Mucosa of descending colon (tissue), 3 donors: ENCODE results near the gene HARBI1. TPM values are rescaled to one million over a fixed set of nuclear protein-coding genes. Genes with fewer than 3 reads are reported as not detected.

Experiments
- ATAC-seq: fragments of 200-7000 bp; cut with Tn5 transposase; one replicate; pipeline ENCODE4 v1.9.1; 2020; ENCODE audit warnings: mild to moderate bottlenecking, moderate library complexity
- DNase-seq, 3 donors: peaks; one replicate each; pipeline ENCODE4 v3.0.0-alpha.2; 2020
- H3K36me3 ChIP-seq: fragments of 200-600 bp; one replicate; pipeline ENCODE4 v1.8.0; 2021; ENCODE audit warnings: low read depth, mild to moderate bottlenecking
- H3K4me1 ChIP-seq: fragments of 200-600 bp; one replicate; pipeline ENCODE4 v1.8.0; 2021; ENCODE audit warnings: low read depth, mild to moderate bottlenecking
- H3K4me3 ChIP-seq: fragments of 200-600 bp; one replicate; pipeline ENCODE4 v1.8.0; 2021; ENCODE audit warnings: mild to moderate bottlenecking
- H3K9me3 ChIP-seq: fragments of 200-600 bp; one replicate; pipeline ENCODE4 v1.8.0; 2021; ENCODE audit warnings: mild to moderate bottlenecking
- CTCF ChIP-seq: fragments of 200-600 bp; IDR thresholded peaks from one replicate; pipeline ENCODE4 v1.8.0; 2022; ENCODE audit warnings: antibody characterized with exemption, mild to moderate bottlenecking
- intact Hi-C, 2 donors: fragments of 100-400 bp; cut with DNase I in 1 of 2; cut with micrococcal nuclease in 1 of 2; formaldehyde crosslinking; loops; one replicate each; pipeline versions ENCODE4 v1.11.0 to v1.11.1; 2022; cut with DNase I, micrococcal nuclease
- total RNA-seq, 3 donors: library from RNA; stranded (reverse); fragmentation: NEBNext Ultra II Directional in 2 of 3; extraction: Animal tissue kit (Norgen Biotek cat#: 25700) in 2 of 3; gene quantifications; one replicate each; pipeline versions ENCODE4 v1.2.1 to v1.2.4, GENCODE V29; 2021 to 2023
- donor health status: DM: no; HTN: no; CAD: no; lungs with moderate emphysema.
- donor health status: DM: no; HTN: no; CAD: no.
- donor health status: DM: no; HTN: yes; CAD: no.

Gene HARBI1
- total RNA-seq, 3 donors from 2014 or later, result 4.5 to 6.0 (median 5.7) TPM

GRCh38 chr11:46662366-46662765, 45.3 kb upstream of the HARBI1 start:
- Histone ChIP-seq H3K4me1 (no peaks in the 10 kb centered on the region), H3K36me3 (peaks cover 5% of the 10 kb centered on the region), H3K9me3 (no peaks in the 10 kb centered on the region), H3K4me3 (no peak overlapping the region)
- no peak for ATAC-seq
- intact Hi-C loops, result no loop called here
- DNase-seq, result no peak
- no peak for TF ChIP-seq CTCF

- DNase-seq (no peak), ATAC-seq (no peak)
- no peaks in the 10 kb centered on the region for H3K4me1 ChIP-seq
- no peak overlapping the region for H3K4me3 ChIP-seq
- TF ChIP-seq CTCF, result no peak
- no peaks in the 10 kb centered on the region for H3K9me3 ChIP-seq
- H3K36me3 ChIP-seq, result peaks cover 5% of the 10 kb centered on the region
- intact Hi-C loops, result no loop called here
Measured at GRCh38 chr11:46661836-46662235, 44.8 kb upstream of the HARBI1 start.

- no peak for ATAC-seq
Measured at GRCh38 chr11:46659908-46660307, 42.9 kb upstream of the HARBI1 start.

GRCh38 chr11:46658259-46658658, 41.2 kb upstream of the HARBI1 start:
- H3K4me1 ChIP-seq, result no peaks in the 10 kb centered on the region
- no peak overlapping the region for H3K4me3 ChIP-seq
- no peaks in the 10 kb centered on the region for H3K9me3 ChIP-seq
- H3K36me3 ChIP-seq, result peaks cover 12% of the 10 kb centered on the region
- DNase-seq (no peak), ATAC-seq (no peak)
- intact Hi-C loops, result no loop called here
- TF ChIP-seq CTCF, result no peak

More at GRCh38 chr11:46659908-46660307, 42.9 kb upstream of the HARBI1 start:
- Histone ChIP-seq H3K4me3 (no peak overlapping the region), H3K36me3 (peaks cover 11% of the 10 kb centered on the region), H3K4me1 (no peaks in the 10 kb centered on the region), H3K9me3 (no peaks in the 10 kb centered on the region)
- no peak for DNase-seq
- no peak for TF ChIP-seq CTCF
- intact Hi-C loops, result no loop called here

GRCh38 chr11:46657186-46657585, 40.2 kb upstream of the HARBI1 start:
- H3K4me1 ChIP-seq, result no peaks in the 10 kb centered on the region
- peaks cover 12% of the 10 kb centered on the region for H3K36me3 ChIP-seq
- no peak for ATAC-seq
- intact Hi-C loops, result no loop called here
- H3K4me3 ChIP-seq, result no peak overlapping the region
- DNase-seq, result no peak
- H3K9me3 ChIP-seq, result no peaks in the 10 kb centered on the region
- TF ChIP-seq CTCF, result no peak

GRCh38 chr11:46655631-46656030, 38.6 kb upstream of the HARBI1 start:
- Histone ChIP-seq H3K4me1 (no peaks in the 10 kb centered on the region), H3K36me3 (peaks cover 12% of the 10 kb centered on the region), H3K4me3 (no peak overlapping the region), H3K9me3 (no peaks in the 10 kb centered on the region)
- DNase-seq (no peak), ATAC-seq (no peak)
- intact Hi-C loops, result no loop called here
- no peak for TF ChIP-seq CTCF
